ENCODE data around the gene FER. TPM values are rescaled to one million over a fixed set of nuclear protein-coding genes. Genes with fewer than 3 reads are reported as not detected.

FER gene
- total and polyA plus RNA-seq, 2 of the 8 experiments (the other 6 are each of a cell fraction or from before 2014, with no cell fraction given), result 1.3 to 15.8 TPM

DNA sequence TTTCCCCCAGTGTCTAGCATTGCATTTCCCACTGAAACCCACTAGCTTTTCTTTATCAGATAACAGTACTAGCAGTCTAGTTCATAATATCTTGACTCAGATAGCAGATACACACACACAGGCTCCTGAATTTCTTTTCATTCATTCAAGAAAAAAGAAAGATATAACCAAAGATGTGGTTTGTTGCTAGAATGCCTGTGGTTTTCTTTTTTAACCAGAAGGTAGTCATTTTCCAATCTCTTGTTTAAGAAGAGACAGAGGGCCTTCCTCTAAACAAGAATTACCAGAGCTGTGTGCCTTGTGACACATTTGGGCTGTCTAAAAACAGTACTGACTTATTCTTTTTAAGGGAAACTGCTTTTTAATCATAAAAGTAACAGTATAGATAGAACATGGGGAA lies 494.8 kb downstream of the FER start (continued):
- TF ChIP-seq, protein P1, sequence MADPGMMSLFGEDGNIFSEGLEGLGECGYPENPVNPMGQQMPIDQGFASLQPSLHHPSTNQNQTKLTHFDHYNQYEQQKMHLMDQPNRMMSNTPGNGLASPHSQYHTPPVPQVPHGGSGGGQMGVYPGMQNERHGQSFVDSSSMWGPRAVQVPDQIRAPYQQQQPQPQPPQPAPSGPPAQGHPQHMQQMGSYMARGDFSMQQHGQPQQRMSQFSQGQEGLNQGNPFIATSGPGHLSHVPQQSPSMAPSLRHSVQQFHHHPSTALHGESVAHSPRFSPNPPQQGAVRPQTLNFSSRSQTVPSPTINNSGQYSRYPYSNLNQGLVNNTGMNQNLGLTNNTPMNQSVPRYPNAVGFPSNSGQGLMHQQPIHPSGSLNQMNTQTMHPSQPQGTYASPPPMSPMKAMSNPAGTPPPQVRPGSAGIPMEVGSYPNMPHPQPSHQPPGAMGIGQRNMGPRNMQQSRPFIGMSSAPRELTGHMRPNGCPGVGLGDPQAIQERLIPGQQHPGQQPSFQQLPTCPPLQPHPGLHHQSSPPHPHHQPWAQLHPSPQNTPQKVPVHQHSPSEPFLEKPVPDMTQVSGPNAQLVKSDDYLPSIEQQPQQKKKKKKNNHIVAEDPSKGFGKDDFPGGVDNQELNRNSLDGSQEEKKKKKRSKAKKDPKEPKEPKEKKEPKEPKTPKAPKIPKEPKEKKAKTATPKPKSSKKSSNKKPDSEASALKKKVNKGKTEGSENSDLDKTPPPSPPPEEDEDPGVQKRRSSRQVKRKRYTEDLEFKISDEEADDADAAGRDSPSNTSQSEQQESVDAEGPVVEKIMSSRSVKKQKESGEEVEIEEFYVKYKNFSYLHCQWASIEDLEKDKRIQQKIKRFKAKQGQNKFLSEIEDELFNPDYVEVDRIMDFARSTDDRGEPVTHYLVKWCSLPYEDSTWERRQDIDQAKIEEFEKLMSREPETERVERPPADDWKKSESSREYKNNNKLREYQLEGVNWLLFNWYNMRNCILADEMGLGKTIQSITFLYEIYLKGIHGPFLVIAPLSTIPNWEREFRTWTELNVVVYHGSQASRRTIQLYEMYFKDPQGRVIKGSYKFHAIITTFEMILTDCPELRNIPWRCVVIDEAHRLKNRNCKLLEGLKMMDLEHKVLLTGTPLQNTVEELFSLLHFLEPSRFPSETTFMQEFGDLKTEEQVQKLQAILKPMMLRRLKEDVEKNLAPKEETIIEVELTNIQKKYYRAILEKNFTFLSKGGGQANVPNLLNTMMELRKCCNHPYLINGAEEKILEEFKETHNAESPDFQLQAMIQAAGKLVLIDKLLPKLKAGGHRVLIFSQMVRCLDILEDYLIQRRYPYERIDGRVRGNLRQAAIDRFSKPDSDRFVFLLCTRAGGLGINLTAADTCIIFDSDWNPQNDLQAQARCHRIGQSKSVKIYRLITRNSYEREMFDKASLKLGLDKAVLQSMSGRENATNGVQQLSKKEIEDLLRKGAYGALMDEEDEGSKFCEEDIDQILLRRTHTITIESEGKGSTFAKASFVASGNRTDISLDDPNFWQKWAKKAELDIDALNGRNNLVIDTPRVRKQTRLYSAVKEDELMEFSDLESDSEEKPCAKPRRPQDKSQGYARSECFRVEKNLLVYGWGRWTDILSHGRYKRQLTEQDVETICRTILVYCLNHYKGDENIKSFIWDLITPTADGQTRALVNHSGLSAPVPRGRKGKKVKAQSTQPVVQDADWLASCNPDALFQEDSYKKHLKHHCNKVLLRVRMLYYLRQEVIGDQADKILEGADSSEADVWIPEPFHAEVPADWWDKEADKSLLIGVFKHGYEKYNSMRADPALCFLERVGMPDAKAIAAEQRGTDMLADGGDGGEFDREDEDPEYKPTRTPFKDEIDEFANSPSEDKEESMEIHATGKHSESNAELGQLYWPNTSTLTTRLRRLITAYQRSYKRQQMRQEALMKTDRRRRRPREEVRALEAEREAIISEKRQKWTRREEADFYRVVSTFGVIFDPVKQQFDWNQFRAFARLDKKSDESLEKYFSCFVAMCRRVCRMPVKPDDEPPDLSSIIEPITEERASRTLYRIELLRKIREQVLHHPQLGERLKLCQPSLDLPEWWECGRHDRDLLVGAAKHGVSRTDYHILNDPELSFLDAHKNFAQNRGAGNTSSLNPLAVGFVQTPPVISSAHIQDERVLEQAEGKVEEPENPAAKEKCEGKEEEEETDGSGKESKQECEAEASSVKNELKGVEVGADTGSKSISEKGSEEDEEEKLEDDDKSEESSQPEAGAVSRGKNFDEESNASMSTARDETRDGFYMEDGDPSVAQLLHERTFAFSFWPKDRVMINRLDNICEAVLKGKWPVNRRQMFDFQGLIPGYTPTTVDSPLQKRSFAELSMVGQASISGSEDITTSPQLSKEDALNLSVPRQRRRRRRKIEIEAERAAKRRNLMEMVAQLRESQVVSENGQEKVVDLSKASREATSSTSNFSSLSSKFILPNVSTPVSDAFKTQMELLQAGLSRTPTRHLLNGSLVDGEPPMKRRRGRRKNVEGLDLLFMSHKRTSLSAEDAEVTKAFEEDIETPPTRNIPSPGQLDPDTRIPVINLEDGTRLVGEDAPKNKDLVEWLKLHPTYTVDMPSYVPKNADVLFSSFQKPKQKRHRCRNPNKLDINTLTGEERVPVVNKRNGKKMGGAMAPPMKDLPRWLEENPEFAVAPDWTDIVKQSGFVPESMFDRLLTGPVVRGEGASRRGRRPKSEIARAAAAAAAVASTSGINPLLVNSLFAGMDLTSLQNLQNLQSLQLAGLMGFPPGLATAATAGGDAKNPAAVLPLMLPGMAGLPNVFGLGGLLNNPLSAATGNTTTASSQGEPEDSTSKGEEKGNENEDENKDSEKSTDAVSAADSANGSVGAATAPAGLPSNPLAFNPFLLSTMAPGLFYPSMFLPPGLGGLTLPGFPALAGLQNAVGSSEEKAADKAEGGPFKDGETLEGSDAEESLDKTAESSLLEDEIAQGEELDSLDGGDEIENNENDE (IDR thresholded peaks at IDR 0.05; ENCODE audit: insufficient replicate concordance, low read length), result no peak
- TF ChIP-seq YY1 (IDR thresholded peaks at IDR 0.05; ENCODE audit: low read depth, low read length) (no peak), SAP30 (IDR thresholded peaks at IDR 0.05; ENCODE audit: insufficient read depth, insufficient replicate concordance, low read length) (no peak), HDAC6 (IDR thresholded peaks at IDR 0.05; ENCODE audit: low read depth, low read length) (no peak), RAD21 (IDR thresholded peaks at IDR 0.05 in 1 of 2, conservative IDR thresholded peaks at IDR 0.05 in 1 of 2; ENCODE audit: low read depth in 2 of 2, low read length in 2 of 2) (no peak), TCF12 (IDR thresholded peaks at IDR 0.05; ENCODE audit: low read depth, low read length) (no peak), MAX (IDR thresholded peaks at IDR 0.05) (no peak), CTCF (IDR thresholded peaks at IDR 0.05; ENCODE audit: control extremely low read depth in 1 of 3, insufficient read depth in 1 of 3, low read depth in 1 of 3, low read length in 3 of 3) (no peak)
